Activated naive CD8-positive, alpha-beta T cell (primary cell): ENCODE measurements around the gene ARPC1A.
"Not testable (repeated sequence)": the region's sequence is repeated elsewhere in the genome, so short reads cannot be mapped to it uniquely, and the experiment has no call there.

ENCODE experiments used
- H3K27ac Mint-ChIP-seq: one replicate; pipeline ENCODE4 v1.8.0; 2021; ENCODE audit warnings: mixed read lengths
- H3K27me3 Mint-ChIP-seq: one replicate; pipeline ENCODE4 v1.8.0; 2021; ENCODE audit warnings: mixed read lengths
- H3K36me3 Mint-ChIP-seq: one replicate; pipeline ENCODE4 v1.8.0; 2021; ENCODE audit warnings: mixed read lengths
- H3K4me1 Mint-ChIP-seq: one replicate; pipeline ENCODE4 v1.8.0; 2021; ENCODE audit warnings: low read depth, mixed read lengths
- H3K4me3 Mint-ChIP-seq: one replicate; pipeline ENCODE4 v1.8.0; 2021; ENCODE audit warnings: mild to moderate bottlenecking, mixed read lengths
- H3K9me3 Mint-ChIP-seq: one replicate; pipeline ENCODE4 v1.8.0; 2021; ENCODE audit warnings: low read depth, mixed read lengths

Gene ARPC1A

GRCh38 chr7:99385564-99385963 lies 59.9 kb downstream of the ARPC1A start:
- no peaks in the 10 kb centered on the region for H3K9me3 Mint-ChIP-seq
- H3K4me3 Mint-ChIP-seq, result no peak overlapping the region
- H3K27ac Mint-ChIP-seq, result peak overlapping the region; percentile 22
- H3K4me1 Mint-ChIP-seq, result peaks cover 32% of the 10 kb centered on the region
- H3K36me3 Mint-ChIP-seq, result peaks cover 2% of the 10 kb centered on the region
- H3K27me3 Mint-ChIP-seq, result no peaks in the 10 kb centered on the region

GRCh38 chr7:99386584-99387238 lies 61.0 kb downstream of the ARPC1A start:
- H3K4me3 Mint-ChIP-seq, result no peak overlapping the region
- no peaks in the 10 kb centered on the region for H3K27me3 Mint-ChIP-seq
- H3K4me1 Mint-ChIP-seq, result peaks cover 21% of the 10 kb centered on the region
- H3K36me3 Mint-ChIP-seq, result no peaks in the 10 kb centered on the region
- H3K9me3 Mint-ChIP-seq, result no peaks in the 10 kb centered on the region
- peak overlapping the region; percentile 54 for H3K27ac Mint-ChIP-seq

GRCh38 chr7:99387239-99387635 lies 61.5 kb downstream of the ARPC1A start:
- H3K27me3 Mint-ChIP-seq, H3K36me3 Mint-ChIP-seq, H3K4me3 Mint-ChIP-seq, H3K9me3 Mint-ChIP-seq: not testable (repeated sequence)
- peaks cover 21% of the 10 kb centered on the region for H3K4me1 Mint-ChIP-seq
- peak overlapping the region; percentile 54 for H3K27ac Mint-ChIP-seq

- no peaks in the 10 kb centered on the region for H3K36me3 Mint-ChIP-seq
- no peak overlapping the region for H3K4me3 Mint-ChIP-seq
- H3K9me3 Mint-ChIP-seq, result no peaks in the 10 kb centered on the region
- H3K27ac Mint-ChIP-seq, result no peak overlapping the region
- H3K27me3 Mint-ChIP-seq, result no peaks in the 10 kb centered on the region
- peaks cover 22% of the 10 kb centered on the region for H3K4me1 Mint-ChIP-seq
Measured at GRCh38 chr7:99387912-99388311, 62.2 kb downstream of the ARPC1A start.

- H3K4me1 Mint-ChIP-seq, result peaks cover 19% of the 10 kb centered on the region
- no peak overlapping the region for H3K4me3 Mint-ChIP-seq
- no peak overlapping the region for H3K27ac Mint-ChIP-seq
- H3K36me3 Mint-ChIP-seq, result no peaks in the 10 kb centered on the region
- H3K27me3 Mint-ChIP-seq, result no peaks in the 10 kb centered on the region
- H3K9me3 Mint-ChIP-seq, result no peaks in the 10 kb centered on the region
Measured at GRCh38 chr7:99389772-99390171, 64.1 kb downstream of the ARPC1A start.

GRCh38 chr7:99390941-99391602 lies 65.4 kb downstream of the ARPC1A start:
- H3K27me3 Mint-ChIP-seq, result no peaks in the 10 kb centered on the region
- H3K4me3 Mint-ChIP-seq, result peak overlapping the region; percentile 27
- H3K4me1 Mint-ChIP-seq, result peaks cover 19% of the 10 kb centered on the region
- H3K27ac Mint-ChIP-seq, result no peak overlapping the region
- no peaks in the 10 kb centered on the region for H3K9me3 Mint-ChIP-seq
- no peaks in the 10 kb centered on the region for H3K36me3 Mint-ChIP-seq

- Mint-ChIP-seq H3K27ac (no peak overlapping the region), H3K36me3 (no peaks in the 10 kb centered on the region), H3K9me3 (no peaks in the 10 kb centered on the region), H3K27me3 (no peaks in the 10 kb centered on the region), H3K4me3 (no peak overlapping the region), H3K4me1 (peaks cover 17% of the 10 kb centered on the region)
Measured at GRCh38 chr7:99392046-99392445, 66.3 kb downstream of the ARPC1A start.

GRCh38 chr7:99392659-99393354 lies 67.1 kb downstream of the ARPC1A start:
- Mint-ChIP-seq H3K9me3 (no peaks in the 10 kb centered on the region), H3K27me3 (no peaks in the 10 kb centered on the region), H3K36me3 (no peaks in the 10 kb centered on the region), H3K27ac (peak overlapping the region; percentile 75), H3K4me3 (peak overlapping the region; percentile 78), H3K4me1 (peaks cover 18% of the 10 kb centered on the region)

- Mint-ChIP-seq H3K4me3 (peak overlapping the region; percentile 78), H3K9me3 (no peaks in the 10 kb centered on the region), H3K27ac (peak overlapping the region; percentile 75), H3K27me3 (no peaks in the 10 kb centered on the region), H3K4me1 (peaks cover 19% of the 10 kb centered on the region), H3K36me3 (no peaks in the 10 kb centered on the region)
Measured at GRCh38 chr7:99393355-99394187, 67.9 kb downstream of the ARPC1A start.

GRCh38 chr7:99394188-99394502 lies 68.4 kb downstream of the ARPC1A start:
- H3K4me3 Mint-ChIP-seq, result no peak overlapping the region
- no peaks in the 10 kb centered on the region for H3K9me3 Mint-ChIP-seq
- H3K27ac Mint-ChIP-seq, result no peak overlapping the region
- H3K27me3 Mint-ChIP-seq, result no peaks in the 10 kb centered on the region
- H3K36me3 Mint-ChIP-seq, result peaks cover 2% of the 10 kb centered on the region
- peaks cover 19% of the 10 kb centered on the region for H3K4me1 Mint-ChIP-seq

- Mint-ChIP-seq H3K9me3 (no peaks in the 10 kb centered on the region), H3K27me3 (no peaks in the 10 kb centered on the region), H3K27ac (peak overlapping the region; percentile 46), H3K4me3 (no peak overlapping the region), H3K4me1 (peaks cover 19% of the 10 kb centered on the region), H3K36me3 (peaks cover 2% of the 10 kb centered on the region)
Measured at GRCh38 chr7:99395616-99396327, 70.1 kb downstream of the ARPC1A start.

GRCh38 chr7:99396418-99397296 lies 71.0 kb downstream of the ARPC1A start:
- no peaks in the 10 kb centered on the region for H3K27me3 Mint-ChIP-seq
- peak overlapping the region; percentile 46 for H3K27ac Mint-ChIP-seq
- peaks cover 21% of the 10 kb centered on the region for H3K4me1 Mint-ChIP-seq
- H3K36me3 Mint-ChIP-seq, result peaks cover 2% of the 10 kb centered on the region
- H3K4me3 Mint-ChIP-seq, result no peak overlapping the region
- no peaks in the 10 kb centered on the region for H3K9me3 Mint-ChIP-seq

- no peak overlapping the region for H3K4me3 Mint-ChIP-seq
Measured at GRCh38 chr7:99397297-99397983, 71.7 kb downstream of the ARPC1A start.

More at GRCh38 chr7:99397297-99397983, 71.7 kb downstream of the ARPC1A start:
- Mint-ChIP-seq H3K4me1 (peaks cover 18% of the 10 kb centered on the region), H3K27ac (peak overlapping the region; percentile 76), H3K9me3 (no peaks in the 10 kb centered on the region), H3K27me3 (no peaks in the 10 kb centered on the region), H3K36me3 (peaks cover 2% of the 10 kb centered on the region)
